Measurements from ENCODE around the gene ZNF212.

Gene ZNF212

DNA sequence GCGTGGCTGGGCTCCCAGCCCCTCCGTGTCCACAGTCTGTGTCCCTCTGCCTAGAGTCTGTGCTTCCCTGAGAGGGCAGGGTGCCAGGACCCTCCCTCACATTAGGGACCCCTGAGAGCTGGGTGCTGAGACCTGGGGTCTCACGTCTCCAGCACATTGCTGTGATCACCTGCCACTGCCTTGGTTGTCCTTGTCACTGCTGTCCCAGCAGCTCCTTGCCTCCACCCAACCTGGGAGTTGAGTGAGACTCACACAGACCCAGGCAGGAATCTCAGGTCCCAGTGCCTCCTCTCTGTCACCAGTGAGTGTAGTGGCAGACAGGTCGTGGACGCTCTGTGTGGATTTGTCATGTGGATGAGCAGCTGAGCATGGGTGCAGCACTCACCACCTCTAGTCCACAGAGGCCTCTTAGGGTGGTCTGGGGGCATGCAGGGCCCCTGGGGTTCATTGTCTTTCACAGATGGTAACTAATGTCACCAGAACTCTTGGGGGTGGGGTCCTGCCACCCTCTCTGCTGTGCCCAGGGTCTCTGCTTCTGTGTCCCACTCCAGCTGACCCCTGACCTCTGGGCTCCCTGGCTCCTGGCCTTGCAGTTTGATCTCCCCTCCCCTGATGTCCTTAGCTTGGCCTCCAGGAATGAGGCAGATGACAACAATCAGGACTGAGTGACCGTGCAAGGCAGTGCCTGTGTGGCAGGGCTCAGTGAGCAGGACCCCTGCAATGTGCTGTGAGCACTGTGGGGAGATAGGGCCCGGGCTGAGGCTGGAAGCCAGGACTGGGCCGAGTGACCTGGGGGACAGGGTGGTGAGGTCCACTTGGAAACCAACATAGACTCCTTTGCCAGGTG is 41.4 kb downstream of the ZNF212 start:
- in situ Hi-C loops (cut with MboI; ENCODE audit: low pct_unique_long_range_greater_than_20kb, low sequenced_read_pairs) = no loop called here
- DNase-seq = no peak

DNA sequence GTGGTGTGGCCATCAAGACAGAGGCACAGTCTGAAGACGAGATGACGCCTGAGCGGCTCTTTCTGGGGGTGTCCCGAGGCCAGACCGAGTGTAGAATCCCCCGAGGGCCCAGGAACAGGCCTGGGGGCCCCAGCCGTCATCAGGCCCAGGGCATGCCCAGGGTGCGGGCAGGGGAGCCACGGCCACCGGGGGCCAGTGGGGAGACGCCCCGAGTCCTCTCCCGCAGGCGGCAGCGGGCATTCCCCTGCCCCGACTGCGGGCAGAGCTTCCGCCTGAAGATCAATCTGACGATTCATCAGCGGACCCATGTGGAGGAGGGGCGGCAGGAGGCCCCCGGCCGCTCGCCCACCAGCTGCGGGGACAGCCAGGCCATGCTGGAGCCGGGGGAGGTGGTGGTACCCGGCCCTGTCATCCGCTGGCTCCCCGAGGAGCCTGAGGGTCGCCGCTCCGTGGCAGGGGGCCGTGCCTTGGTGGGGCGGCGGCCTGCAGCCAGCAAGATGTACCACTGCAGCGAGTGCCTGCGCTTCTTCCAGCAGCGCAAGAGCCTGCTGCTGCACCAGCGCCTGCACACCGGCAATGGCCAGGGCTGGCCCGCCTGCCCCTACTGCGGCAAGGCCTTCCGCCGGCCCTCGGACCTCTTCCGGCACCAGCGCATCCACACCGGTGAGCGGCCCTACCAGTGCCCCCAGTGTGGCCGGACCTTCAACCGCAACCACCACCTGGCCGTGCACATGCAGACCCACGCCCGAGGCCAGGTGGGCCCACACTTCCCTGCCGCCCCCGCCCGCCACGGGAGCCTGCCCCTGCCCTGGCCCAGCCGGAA is 42.3 kb downstream of the ZNF212 start:
- in situ Hi-C loops (cut with MboI; ENCODE audit: low pct_unique_long_range_greater_than_20kb, low sequenced_read_pairs) = no loop called here
- DNase-seq = no peak

DNA sequence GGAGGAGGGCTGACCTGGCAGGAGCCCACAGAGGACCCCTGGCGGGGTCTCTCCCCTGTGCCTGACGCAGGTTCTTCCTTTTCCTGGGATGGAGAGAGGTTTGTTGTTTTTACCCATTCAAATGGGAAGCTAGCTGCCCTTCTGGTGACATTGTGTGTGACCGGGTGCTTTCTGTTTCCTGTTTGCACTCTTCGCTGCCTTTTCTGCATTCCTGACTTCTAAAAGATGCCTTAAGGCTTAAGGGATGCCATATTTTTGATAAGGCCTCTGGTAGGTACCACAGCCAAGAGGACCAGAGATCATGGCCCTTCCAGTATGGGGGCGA is 42.8 kb downstream of the ZNF212 start:
- no peak for DNase-seq
- in situ Hi-C loops (cut with MboI; ENCODE audit: low pct_unique_long_range_greater_than_20kb, low sequenced_read_pairs) = no loop called here

DNA sequence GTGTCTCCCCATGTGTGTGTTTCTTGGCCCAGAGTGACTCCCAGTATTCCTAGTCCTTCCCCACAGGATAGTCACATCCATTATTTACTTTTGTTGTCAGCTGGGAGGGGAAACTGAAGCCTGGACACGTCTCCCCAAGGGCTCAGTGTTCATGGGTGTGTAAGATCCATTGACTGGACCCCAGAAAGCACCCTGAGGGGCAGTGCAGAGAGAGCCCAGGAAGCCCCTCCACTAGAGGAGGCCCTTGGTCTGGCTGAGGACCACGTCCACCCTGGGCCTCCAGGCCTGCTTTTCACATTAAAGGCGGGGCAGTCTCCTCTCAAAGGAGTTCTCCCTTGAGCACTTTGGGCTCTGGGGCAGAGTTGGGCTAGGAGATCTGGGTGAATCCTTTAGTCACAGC is 43.9 kb downstream of the ZNF212 start:
- in situ Hi-C loops (cut with MboI; ENCODE audit: low pct_unique_long_range_greater_than_20kb, low sequenced_read_pairs) = no loop called here

DNA sequence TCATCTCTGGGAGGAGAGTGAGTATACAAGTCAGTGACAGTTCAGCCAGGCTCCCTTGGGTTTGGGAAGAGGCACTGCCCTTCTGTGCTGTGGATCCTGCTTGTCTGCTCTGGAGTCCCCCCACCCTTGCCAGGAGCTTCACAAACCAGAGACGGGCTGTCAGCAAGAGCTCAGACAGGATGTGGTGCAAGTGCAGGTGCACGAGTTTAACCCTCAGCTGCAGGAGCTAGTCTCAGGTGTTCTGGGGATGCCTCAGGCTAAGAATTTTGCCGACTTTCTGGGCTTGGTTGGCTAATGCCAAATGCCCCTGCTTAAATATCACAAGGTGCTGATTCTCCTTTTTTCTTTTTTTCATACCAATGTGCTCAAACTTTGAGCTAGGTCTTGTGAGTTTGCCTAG is 44.9 kb downstream of the ZNF212 start:
- in situ Hi-C loops (cut with MboI; ENCODE audit: low pct_unique_long_range_greater_than_20kb, low sequenced_read_pairs) = no loop called here
- DNase-seq = peak; percentile 11

More for the DNA sequence above, 43.9 kb downstream of the ZNF212 start:
- no peak for DNase-seq

DNA sequence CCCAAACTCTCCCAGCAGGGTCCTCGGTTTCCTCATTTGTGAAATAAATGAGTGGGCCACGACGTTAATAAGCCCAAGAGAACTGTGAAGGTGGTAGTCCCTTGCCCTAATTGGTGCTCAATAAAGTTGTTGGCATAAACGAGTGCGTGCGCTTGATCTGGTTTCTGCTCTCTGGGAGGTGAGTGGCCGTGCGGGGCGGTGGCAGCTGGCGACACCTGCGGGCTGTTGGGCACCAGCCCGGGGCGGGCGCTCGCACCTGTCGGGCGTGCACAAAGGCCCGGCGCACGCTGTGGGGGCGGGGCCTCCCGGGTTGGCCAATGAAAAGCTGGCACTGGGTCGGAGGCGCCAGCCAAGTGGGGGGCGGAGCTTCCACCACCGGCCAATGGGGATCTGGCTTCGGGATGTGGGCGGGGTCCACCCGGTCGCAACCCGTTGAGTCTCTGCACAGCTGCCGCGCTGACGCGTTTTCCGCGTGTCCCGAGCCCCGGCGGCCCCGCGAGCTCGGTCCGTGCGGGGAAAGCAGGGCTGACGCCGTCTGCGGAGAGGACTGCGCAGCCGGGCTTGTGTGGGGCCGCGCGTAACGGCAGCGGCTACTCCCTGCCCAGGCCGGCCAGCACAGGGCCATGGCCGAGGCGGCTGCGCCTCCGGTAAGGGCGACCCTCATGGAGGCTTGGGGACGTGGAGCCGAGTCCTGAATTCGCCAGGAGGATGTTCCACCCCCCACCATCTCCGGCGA is 45.6 kb downstream of the ZNF212 start:
- in situ Hi-C loops (cut with MboI; ENCODE audit: low pct_unique_long_range_greater_than_20kb, low sequenced_read_pairs) = no loop called here
- peak; percentile 92 for DNase-seq

DNA sequence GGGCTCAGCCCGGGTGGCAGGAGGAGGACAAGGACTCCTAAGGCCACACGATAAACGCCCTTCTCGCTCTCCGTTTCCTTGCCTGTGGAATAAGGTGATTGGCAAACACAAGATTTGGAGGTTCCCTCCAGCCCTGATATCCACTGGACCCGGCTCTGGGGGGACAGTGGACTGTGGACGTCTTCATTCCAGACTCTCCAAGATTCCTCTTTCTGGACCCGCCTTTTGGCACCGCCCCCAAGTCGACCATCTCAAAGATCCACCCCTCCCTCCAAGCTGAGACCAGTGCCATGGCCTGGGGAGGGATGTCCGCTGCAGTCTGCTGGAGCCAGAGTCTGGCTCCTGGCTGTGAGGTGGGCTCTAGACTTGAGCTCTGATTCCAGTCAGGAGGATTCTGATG is 46.2 kb downstream of the ZNF212 start:
- DNase-seq = no peak

DNA sequence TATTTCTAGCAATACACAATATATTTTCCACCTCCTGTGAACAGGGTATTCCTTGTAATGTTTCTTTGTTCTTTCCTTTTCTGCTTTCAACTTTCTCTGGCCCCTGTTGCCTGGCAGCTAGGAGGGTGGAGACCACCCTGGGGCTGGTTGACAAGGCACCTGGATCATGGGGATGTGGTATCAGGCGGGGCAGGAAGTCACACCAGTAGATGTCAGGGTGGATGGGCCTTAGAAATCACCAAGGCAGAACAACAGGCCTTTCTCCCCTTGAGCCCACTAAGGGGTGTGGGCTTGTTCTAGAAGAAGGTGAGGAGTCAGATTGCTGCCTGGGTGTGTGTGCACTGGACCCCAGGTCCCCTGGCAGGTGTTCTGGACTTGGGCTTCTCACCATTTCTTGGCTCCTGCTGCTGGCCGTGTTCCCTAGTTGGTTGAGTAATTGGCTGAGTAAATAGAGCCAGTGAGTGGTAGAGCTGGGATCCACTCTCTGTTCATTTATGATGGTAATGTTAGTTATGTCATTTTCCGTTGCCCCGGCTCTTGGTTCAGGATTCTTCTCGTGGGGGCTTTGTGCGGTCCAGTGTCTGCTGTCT is 47.5 kb downstream of the ZNF212 start:
- no peak for DNase-seq
- in situ Hi-C loops (cut with MboI; ENCODE audit: low pct_unique_long_range_greater_than_20kb, low sequenced_read_pairs) = no loop called here

More for the DNA sequence above, 46.2 kb downstream of the ZNF212 start:
- in situ Hi-C loops (cut with MboI; ENCODE audit: low pct_unique_long_range_greater_than_20kb, low sequenced_read_pairs) = no loop called here

DNA sequence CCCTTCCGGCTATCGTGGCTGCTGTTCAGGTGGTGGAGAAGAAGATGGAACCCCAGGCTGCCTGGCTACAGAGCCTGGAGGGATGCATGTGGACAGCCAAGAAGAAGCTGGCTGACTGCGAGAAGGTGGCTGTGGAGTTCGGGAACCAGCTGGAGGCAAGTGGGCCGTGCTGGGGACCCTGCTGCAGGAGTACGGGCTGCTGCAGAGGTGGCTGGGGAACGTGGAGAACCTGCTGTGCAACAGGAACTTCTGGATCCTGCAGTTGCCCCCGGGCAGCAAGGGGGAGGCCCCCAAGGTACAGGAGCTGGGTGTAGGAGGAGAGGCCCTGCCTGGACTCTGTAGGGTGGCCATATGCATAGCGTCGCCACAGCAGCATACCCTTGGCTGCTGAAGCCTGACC is 48.2 kb downstream of the ZNF212 start:
- in situ Hi-C loops (cut with MboI; ENCODE audit: low pct_unique_long_range_greater_than_20kb, low sequenced_read_pairs) = no loop called here

DNA sequence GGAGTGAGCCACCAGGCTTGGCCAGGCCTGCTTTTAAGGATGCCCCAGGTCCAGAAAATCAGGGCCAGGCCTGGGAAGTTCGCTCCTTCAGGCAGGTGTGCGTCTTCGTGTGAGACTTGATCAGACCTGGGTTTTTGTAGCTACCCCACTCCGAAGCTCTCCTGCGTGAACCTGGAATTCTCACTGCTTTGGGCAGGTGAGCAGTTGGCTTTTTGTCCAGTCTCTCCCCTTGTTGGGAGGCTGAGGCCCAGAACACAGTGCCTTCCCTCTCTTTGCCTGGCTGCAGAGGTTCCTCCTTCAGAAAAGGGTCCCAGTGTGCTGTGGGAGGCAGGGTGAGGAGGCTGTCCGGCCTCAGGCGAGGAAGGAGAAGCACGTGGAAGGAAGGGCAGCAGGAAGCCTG is 49.8 kb downstream of the ZNF212 start:
- in situ Hi-C loops (cut with MboI; ENCODE audit: low pct_unique_long_range_greater_than_20kb, low sequenced_read_pairs) = no loop called here
- DNase-seq = no peak

More for the DNA sequence above, 48.2 kb downstream of the ZNF212 start:
- no peak for DNase-seq

DNA sequence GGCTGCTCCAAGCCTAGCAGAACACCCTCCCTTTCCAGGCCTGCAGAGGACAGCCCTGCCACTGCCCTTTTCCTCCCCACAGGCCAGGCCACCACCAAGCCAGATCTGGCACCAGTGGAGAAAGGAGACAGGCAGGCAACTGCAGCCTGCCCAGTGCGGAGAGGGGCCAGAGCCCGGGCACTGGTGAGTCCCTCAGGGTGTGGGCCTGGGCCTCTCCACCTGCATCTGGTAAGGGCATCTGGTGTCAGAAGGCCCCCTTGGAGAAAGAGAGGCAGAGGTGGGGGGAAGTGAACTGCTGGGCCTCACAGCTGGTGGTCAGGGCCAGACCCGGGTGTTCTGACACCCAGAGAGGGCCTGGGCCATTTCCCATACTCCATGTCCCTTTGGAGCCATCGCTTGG is 50.4 kb downstream of the ZNF212 start:
- DNase-seq = no peak
- in situ Hi-C loops (cut with MboI; ENCODE audit: low pct_unique_long_range_greater_than_20kb, low sequenced_read_pairs) = no loop called here

DNA sequence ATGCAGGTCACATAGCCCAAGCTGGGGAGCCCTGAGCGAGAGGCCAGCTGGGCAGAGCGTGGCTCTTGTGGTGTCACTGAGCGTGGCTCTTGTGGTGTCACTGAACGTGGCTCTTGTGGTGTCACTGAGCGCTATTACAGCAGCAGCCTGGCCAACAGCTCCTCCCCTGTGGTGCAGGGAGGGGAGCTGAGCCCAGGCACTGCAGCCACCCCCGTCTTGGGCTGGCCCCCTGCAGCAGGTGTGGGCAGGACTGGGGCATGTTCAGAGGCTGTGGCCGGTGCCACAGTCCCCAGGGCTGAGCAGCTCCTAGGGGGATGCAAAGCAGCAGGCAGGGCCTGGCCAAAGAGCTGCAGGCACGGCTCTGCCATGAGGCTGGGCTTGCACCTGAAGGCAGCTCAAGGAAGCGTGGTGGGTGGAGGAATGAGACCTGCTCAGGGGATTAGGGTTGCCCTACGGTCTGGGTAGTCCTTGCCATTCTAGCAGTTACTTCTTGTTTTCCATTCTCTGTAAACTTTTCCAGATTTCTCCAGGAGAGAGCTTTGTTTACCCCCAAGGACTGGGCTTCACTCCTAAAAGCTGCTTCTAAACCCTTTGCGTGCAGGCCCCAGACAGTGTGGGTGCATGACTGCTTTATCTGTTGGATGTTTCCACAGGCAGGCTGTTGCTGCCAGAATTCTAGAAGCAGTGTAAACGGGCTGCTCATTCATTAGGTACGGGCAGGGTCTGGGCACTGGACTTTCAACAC is 51.8 kb downstream of the ZNF212 start:
- no peak for DNase-seq
- in situ Hi-C loops (cut with MboI; ENCODE audit: low pct_unique_long_range_greater_than_20kb, low sequenced_read_pairs) = no loop called here

DNA sequence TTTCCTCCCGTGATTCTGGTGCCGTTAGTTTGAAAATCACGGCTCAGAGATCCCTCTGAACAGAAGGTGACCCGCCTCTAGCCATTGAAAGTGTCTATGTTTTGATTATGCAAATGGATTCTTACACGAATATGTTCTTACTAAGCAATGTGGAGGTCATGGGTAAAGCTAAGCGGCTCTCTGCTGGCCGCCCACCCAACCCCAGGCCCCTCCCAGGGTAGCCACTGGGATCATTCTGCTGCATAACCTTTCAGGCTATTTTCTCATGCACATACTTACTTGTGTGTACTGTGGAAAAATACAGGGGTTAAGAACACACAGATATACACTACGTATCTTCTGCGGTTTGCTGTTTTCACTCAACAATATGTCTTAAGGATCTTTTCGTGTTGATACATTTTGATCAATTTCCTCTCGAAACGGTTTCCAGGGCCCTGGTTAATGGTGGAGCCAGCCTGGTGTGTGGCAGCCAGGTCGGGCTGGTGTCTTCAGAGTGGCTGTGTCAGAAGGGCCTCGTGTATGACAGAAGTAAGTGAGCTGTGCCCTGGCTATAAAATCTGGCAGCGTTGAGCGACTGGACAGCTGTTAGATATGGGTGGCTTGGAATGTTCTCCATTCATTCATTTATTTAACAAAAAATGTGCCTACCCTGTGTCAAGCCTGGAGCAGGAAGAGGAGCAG is 52.5 kb downstream of the ZNF212 start:
- in situ Hi-C loops (cut with MboI; ENCODE audit: low pct_unique_long_range_greater_than_20kb, low sequenced_read_pairs) = no loop called here
- no peak for DNase-seq

DNA sequence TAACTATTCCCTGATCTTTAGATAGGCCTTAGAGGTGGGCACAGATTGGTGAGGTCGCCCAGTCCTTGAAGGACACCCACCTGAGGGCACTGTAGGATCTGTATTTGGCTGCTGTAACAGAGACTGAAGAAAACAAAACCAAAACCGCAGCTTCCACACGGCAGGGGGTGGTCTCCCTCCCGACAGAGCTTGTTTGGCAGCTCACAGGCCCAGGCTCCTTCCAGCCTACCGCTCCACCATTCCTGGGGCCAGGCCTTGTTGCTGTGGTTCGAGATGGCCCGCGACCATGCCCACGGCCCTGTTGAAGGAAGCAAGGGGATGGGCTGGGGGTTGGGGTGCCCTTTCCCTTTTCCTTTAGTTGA is 53.0 kb downstream of the ZNF212 start:
- in situ Hi-C loops (cut with MboI; ENCODE audit: low pct_unique_long_range_greater_than_20kb, low sequenced_read_pairs) = no loop called here

DNA sequence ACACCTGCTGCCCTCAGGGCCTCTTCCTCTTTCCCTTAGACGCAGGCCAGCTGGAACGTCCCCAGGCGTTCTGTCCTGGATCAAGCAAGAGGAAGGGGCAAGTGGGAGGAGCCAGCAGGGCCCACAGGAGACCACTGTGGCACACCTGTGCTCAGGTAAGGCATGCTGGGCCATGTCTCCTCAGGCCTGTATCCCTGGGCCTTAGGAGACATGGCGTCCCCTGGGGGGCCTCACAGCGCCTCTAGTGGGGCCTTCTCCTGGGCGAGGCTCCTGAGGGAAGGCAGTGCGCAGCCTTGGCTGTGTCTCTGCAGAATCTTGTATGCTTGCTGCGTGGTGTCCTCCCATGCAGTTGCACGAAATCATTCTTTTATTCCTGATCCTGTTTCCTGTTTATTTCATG is 53.9 kb downstream of the ZNF212 start:
- in situ Hi-C loops (cut with MboI; ENCODE audit: low pct_unique_long_range_greater_than_20kb, low sequenced_read_pairs) = no loop called here
- no peak for DNase-seq

More for the DNA sequence above, 53.0 kb downstream of the ZNF212 start:
- DNase-seq = peak; percentile 42

DNA sequence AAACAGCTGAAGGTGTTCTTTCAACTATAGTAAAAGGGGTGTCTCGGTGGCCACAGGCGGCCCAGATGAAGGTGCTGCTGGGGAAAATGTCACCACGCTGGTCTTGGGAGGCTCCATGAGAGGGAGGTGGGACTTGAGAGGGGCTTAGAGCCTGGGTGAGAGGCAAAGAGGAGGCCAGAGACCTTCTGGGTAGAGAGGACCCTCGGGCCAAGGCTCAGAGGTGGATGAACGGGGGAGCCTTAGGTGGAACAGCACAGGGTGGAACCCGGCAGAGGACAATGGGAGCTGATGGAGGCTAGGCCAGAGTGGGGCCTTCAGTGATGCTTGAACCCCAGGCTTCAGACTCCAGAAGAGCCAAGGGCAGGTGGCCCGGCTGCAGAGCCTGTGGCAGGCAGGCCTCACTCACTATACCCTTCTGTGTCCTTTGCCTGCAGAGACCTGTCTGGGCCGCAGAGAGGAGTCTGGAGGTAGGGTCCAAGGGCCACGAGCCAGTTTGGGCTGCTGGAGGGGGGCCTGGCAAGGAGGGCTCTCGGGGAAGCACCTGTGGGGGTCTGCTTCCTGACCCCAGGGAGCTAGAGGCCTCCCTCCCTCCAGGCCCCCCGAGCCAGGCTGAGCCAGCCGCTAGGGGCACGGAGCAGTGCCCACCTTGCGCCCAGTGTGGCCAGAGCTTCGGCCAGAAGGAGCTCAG is 54.6 kb downstream of the ZNF212 start:
- in situ Hi-C loops (cut with MboI; ENCODE audit: low pct_unique_long_range_greater_than_20kb, low sequenced_read_pairs) = no loop called here
- DNase-seq = no peak

DNA sequence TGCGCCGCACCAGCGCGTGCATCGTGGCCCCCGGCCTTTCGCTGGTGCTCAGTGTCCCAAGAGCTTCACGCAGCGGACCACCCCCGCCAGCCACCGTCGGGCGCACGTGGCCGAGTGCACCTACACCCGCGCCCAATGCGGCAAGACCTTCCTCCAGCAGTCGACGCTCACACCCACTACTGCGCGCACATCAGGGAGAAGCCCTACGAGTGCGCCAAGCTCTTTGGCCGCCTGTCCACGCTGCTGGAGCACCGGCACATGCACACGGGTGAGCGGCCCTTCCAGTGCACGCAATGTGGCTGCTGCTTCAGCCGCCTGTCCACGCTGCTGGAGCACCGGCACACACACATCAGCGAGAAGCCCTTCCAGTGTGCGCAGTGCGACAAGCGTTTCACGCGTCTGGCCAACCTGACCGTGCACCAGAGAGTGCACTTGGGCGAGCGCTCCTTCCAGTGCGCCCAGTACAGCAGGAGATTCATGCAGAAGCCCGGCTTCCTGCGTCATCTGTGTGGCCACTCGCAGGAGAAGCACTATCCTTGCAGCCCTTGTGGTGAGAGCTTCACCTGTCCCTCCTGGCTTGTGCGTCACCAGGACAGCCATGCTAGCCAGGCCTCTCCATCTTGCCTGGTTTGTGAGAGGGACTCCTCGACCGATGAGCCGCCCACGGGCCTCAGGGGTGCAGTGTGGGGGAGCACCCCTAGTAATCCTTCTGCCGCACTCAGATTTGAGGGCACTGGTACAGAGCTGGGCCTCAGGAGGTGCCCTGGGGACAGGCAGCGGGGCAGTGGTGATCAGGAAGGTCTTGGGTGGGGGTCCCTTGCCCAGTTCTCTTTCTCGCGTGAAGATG is 55.4 kb downstream of the ZNF212 start:
- no peak for DNase-seq
- in situ Hi-C loops (cut with MboI; ENCODE audit: low pct_unique_long_range_greater_than_20kb, low sequenced_read_pairs) = no loop called here
